ENCODE measurements around the gene NPAS2. TPM values are rescaled to one million over a fixed set of nuclear protein-coding genes. Genes with fewer than 3 reads are reported as not detected.

Gene NPAS2
- total and polyA plus RNA-seq, 2 donors, result 3.0 to 5.4 TPM

GRCh38 chr2:100895934-100896685 lies 76.2 kb downstream of the NPAS2 start:
- Histone ChIP-seq H3K27ac (ENCODE audit: low read depth in 1 of 2, low read length in 1 of 2) (no peak overlapping the region), H3K4me1 (ENCODE audit: control insufficient read depth in 2 of 2, insufficient read depth in 2 of 2, low read length in 2 of 2) (peaks cover 0 to 3% of the 10 kb centered on the region in 2 donors), H3K4me3 (ENCODE audit: low read length in 2 of 2) (no peak overlapping the region)

DNA sequence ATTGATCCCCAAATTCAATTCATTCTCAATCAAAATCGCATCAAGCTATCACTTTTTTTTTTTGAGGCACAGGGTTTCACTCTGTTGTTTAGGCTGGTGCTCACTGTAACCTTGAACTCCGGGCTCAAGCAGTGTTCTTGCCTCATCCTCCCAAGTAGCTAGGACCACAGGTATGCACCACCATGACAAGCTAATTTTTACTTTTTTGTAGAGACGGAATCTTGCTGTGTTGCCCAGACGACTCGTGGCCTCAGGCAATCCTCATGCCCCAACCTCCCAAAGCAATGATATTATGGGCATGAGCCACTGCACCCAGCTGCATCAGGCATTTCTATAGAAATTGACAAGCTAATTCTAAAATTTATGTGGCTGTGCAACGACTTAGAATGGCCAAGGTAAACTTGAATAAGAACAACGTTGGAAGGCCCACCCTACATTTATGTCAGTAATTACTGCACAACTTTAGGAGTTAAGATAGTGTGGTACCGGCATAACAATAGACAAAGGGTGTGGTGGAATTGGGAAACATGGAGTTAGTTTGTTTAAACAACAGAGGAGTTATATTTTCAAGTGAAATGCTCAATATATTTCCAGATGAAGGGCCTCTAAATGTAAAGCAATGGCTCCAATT lies 78.2 kb downstream of the NPAS2 start:
- Histone ChIP-seq H3K9me3 (ENCODE audit: control insufficient read depth in 2 of 2, insufficient read depth in 1 of 2, low read length in 1 of 2) (peaks cover 0 to 6% of the 10 kb centered on the region in 2 donors), H3K27me3 (ENCODE audit: control insufficient read depth in 2 of 2, insufficient read depth in 1 of 2, low read length in 1 of 2) (peaks cover 0 to 3% of the 10 kb centered on the region in 2 donors), H3K36me3 (ENCODE audit: control insufficient read depth in 2 of 2, insufficient read depth in 2 of 2, low read length in 1 of 2) (no peaks in the 10 kb centered on the region), H3K27ac (ENCODE audit: low read depth in 1 of 2, low read length in 1 of 2) (no peak overlapping the region), H3K4me1 (ENCODE audit: control insufficient read depth in 2 of 2, insufficient read depth in 2 of 2, low read length in 2 of 2) (peaks cover 0 to 3% of the 10 kb centered on the region in 2 donors), H3K4me3 (ENCODE audit: low read length in 2 of 2) (no peak overlapping the region)
- no peak for DNase-seq (ENCODE audit: low read depth in 6 of 9, low spot score in 9 of 9)
- WGBS, result 90% methylated on average over 8 of the region's 8 CpGs

More at GRCh38 chr2:100895934-100896685, 76.2 kb downstream of the NPAS2 start:
- WGBS, result 89% methylated on average over 3 of the region's 3 CpGs
- no peak for DNase-seq (ENCODE audit: low read depth in 6 of 9, low spot score in 9 of 9)
- H3K9me3 ChIP-seq (ENCODE audit: control insufficient read depth in 2 of 2, insufficient read depth in 1 of 2, low read length in 1 of 2), result peaks cover 0 to 6% of the 10 kb centered on the region in 2 donors
- H3K27me3 ChIP-seq (ENCODE audit: control insufficient read depth in 2 of 2, insufficient read depth in 1 of 2, low read length in 1 of 2), result no peaks in the 10 kb centered on the region
- H3K36me3 ChIP-seq (ENCODE audit: control insufficient read depth in 2 of 2, insufficient read depth in 2 of 2, low read length in 1 of 2), result no peaks in the 10 kb centered on the region

GRCh38 chr2:100900156-100900795 lies 80.3 kb downstream of the NPAS2 start:
- no peak overlapping the region for H3K27ac ChIP-seq (ENCODE audit: low read depth in 1 of 2, low read length in 1 of 2)
- WGBS, result 94% methylated on average over 5 of the region's 5 CpGs
- no peak for DNase-seq (ENCODE audit: low read depth in 6 of 9, low spot score in 9 of 9)

GRCh38 chr2:100902817-100903405 lies 83.0 kb downstream of the NPAS2 start:
- Histone ChIP-seq H3K27me3 (ENCODE audit: control insufficient read depth in 2 of 2, insufficient read depth in 1 of 2, low read length in 1 of 2) (peaks cover 0 to 3% of the 10 kb centered on the region in 2 donors), H3K9me3 (ENCODE audit: control insufficient read depth in 2 of 2, insufficient read depth in 1 of 2, low read length in 1 of 2) (no peaks in the 10 kb centered on the region), H3K27ac (ENCODE audit: low read depth in 1 of 2, low read length in 1 of 2) (no peak overlapping the region), H3K36me3 (ENCODE audit: control insufficient read depth in 2 of 2, insufficient read depth in 2 of 2, low read length in 1 of 2) (no peaks in the 10 kb centered on the region), H3K4me3 (ENCODE audit: low read length in 2 of 2) (no peak overlapping the region), H3K4me1 (ENCODE audit: control insufficient read depth in 2 of 2, insufficient read depth in 2 of 2, low read length in 2 of 2) (peaks cover 0 to 6% of the 10 kb centered on the region in 2 donors)
- no peak for DNase-seq (ENCODE audit: low read depth in 6 of 9, low spot score in 9 of 9)
- 55% methylated on average over 6 of the region's 6 CpGs for WGBS

More at GRCh38 chr2:100900156-100900795, 80.3 kb downstream of the NPAS2 start:
- Histone ChIP-seq H3K9me3 (ENCODE audit: control insufficient read depth in 2 of 2, insufficient read depth in 1 of 2, low read length in 1 of 2) (peaks cover 0 to 6% of the 10 kb centered on the region in 2 donors), H3K4me3 (ENCODE audit: low read length in 2 of 2) (no peak overlapping the region), H3K27me3 (ENCODE audit: control insufficient read depth in 2 of 2, insufficient read depth in 1 of 2, low read length in 1 of 2) (peaks cover 0 to 3% of the 10 kb centered on the region in 2 donors), H3K4me1 (ENCODE audit: control insufficient read depth in 2 of 2, insufficient read depth in 2 of 2, low read length in 2 of 2) (peaks cover 0 to 7% of the 10 kb centered on the region in 2 donors), H3K36me3 (ENCODE audit: control insufficient read depth in 2 of 2, insufficient read depth in 2 of 2, low read length in 1 of 2) (no peaks in the 10 kb centered on the region)

- WGBS, result 94% methylated on average over 17 of the region's 17 CpGs
- H3K27ac ChIP-seq (ENCODE audit: low read depth in 1 of 2, low read length in 1 of 2), result no peak overlapping the region
These were observed 83.8 kb downstream of the NPAS2 start for GRCh38 chr2:100903534-100904258.

DNA sequence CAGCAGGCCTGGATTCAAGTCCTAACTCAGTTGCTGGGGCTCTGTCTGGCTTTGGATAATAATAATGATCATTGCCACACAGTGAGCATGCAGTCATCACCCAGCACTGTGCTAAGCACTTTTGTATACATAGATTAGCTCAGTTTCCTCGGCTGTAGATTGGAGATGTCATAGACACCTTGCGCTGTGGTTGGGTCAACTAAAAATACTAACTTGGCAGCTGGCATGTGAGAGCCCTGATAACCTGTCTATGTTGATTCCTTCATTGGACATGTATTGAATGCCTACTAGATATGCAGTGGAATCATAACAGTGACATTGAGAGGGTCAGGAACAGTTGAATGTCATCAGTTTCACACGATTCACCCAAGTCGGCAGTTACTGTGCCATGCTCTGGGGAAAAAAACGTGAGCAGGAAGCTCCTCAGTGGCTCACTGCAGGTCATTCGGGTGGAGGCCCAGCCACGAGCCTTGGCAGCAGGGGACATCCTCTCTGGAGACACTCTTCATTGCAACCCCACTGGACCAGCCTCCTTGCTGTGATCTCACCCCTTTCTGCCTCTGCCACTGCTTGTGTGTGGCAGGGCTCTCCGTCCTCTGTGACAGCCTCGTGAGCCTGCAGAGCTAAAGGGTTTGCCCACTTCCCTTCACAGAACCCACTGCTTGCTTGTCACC lies 85.3 kb downstream of the NPAS2 start:
- Histone ChIP-seq H3K9me3 (ENCODE audit: control insufficient read depth in 2 of 2, insufficient read depth in 1 of 2, low read length in 1 of 2) (no peaks in the 10 kb centered on the region), H3K27ac (ENCODE audit: low read depth in 1 of 2, low read length in 1 of 2) (no peak overlapping the region), H3K4me3 (ENCODE audit: low read length in 2 of 2) (no peak overlapping the region), H3K4me1 (ENCODE audit: control insufficient read depth in 2 of 2, insufficient read depth in 2 of 2, low read length in 2 of 2) (peaks cover 0 to 10% of the 10 kb centered on the region in 2 donors), H3K36me3 (ENCODE audit: control insufficient read depth in 2 of 2, insufficient read depth in 2 of 2, low read length in 1 of 2) (no peaks in the 10 kb centered on the region), H3K27me3 (ENCODE audit: control insufficient read depth in 2 of 2, insufficient read depth in 1 of 2, low read length in 1 of 2) (peaks cover 0 to 3% of the 10 kb centered on the region in 2 donors)
- 87% methylated on average over 9 of the region's 9 CpGs for WGBS
- no peak for DNase-seq (ENCODE audit: low read depth in 6 of 9, low spot score in 9 of 9)

More at GRCh38 chr2:100903534-100904258, 83.8 kb downstream of the NPAS2 start:
- no peak for DNase-seq (ENCODE audit: low read depth in 6 of 9, low spot score in 9 of 9)
- Histone ChIP-seq H3K4me3 (ENCODE audit: low read length in 2 of 2) (no peak overlapping the region), H3K36me3 (ENCODE audit: control insufficient read depth in 2 of 2, insufficient read depth in 2 of 2, low read length in 1 of 2) (no peaks in the 10 kb centered on the region), H3K9me3 (ENCODE audit: control insufficient read depth in 2 of 2, insufficient read depth in 1 of 2, low read length in 1 of 2) (no peaks in the 10 kb centered on the region), H3K27me3 (ENCODE audit: control insufficient read depth in 2 of 2, insufficient read depth in 1 of 2, low read length in 1 of 2) (peaks cover 0 to 3% of the 10 kb centered on the region in 2 donors), H3K4me1 (ENCODE audit: control insufficient read depth in 2 of 2, insufficient read depth in 2 of 2, low read length in 2 of 2) (peaks cover 0 to 6% of the 10 kb centered on the region in 2 donors)

DNA sequence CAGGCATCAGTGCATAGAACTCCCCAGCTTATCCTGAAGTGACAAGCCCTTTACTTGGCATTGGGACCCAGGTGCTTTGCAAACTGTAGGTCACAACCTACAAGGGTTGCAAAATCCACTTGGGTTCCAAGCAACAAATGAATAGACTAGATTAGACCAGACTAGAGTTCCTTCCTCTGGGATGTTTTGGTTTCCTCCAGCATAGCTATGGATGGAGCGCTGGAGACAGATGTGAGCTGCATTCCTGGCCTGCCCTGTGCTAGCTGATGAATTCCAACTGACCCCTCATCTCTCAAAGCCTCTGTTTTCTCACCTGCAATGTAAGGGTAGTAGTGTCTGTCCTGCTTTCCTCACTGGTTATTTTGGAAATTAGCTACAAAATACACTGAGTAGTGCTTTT lies 86.2 kb downstream of the NPAS2 start:
- H3K4me3 ChIP-seq (ENCODE audit: low read length in 2 of 2), result no peak overlapping the region
- no peak overlapping the region for H3K27ac ChIP-seq (ENCODE audit: low read depth in 1 of 2, low read length in 1 of 2)
- no peaks in the 10 kb centered on the region for H3K36me3 ChIP-seq (ENCODE audit: control insufficient read depth in 2 of 2, insufficient read depth in 2 of 2, low read length in 1 of 2)
- no peaks in the 10 kb centered on the region for H3K9me3 ChIP-seq (ENCODE audit: control insufficient read depth in 2 of 2, insufficient read depth in 1 of 2, low read length in 1 of 2)
- WGBS, result 76% methylated on average over 1 of the region's 1 CpG
- peaks cover 0 to 3% of the 10 kb centered on the region in 2 donors for H3K27me3 ChIP-seq (ENCODE audit: control insufficient read depth in 2 of 2, insufficient read depth in 1 of 2, low read length in 1 of 2)
- peaks cover 0 to 10% of the 10 kb centered on the region in 2 donors for H3K4me1 ChIP-seq (ENCODE audit: control insufficient read depth in 2 of 2, insufficient read depth in 2 of 2, low read length in 2 of 2)
- no peak for DNase-seq (ENCODE audit: low read depth in 6 of 9, low spot score in 9 of 9)

- Histone ChIP-seq H3K27ac (ENCODE audit: low read depth in 1 of 2, low read length in 1 of 2) (no peak overlapping the region), H3K4me1 (ENCODE audit: control insufficient read depth in 2 of 2, insufficient read depth in 2 of 2, low read length in 2 of 2) (peaks cover 0 to 10% of the 10 kb centered on the region in 2 donors), H3K36me3 (ENCODE audit: control insufficient read depth in 2 of 2, insufficient read depth in 2 of 2, low read length in 1 of 2) (no peaks in the 10 kb centered on the region), H3K4me3 (ENCODE audit: low read length in 2 of 2) (no peak overlapping the region), H3K27me3 (ENCODE audit: control insufficient read depth in 2 of 2, insufficient read depth in 1 of 2, low read length in 1 of 2) (peaks cover 0 to 3% of the 10 kb centered on the region in 2 donors), H3K9me3 (ENCODE audit: control insufficient read depth in 2 of 2, insufficient read depth in 1 of 2, low read length in 1 of 2) (no peaks in the 10 kb centered on the region)
- DNase-seq (ENCODE audit: low read depth in 6 of 9, low spot score in 9 of 9), result no peak
- WGBS, result 94% methylated on average over 5 of the region's 5 CpGs
These were observed 86.7 kb downstream of the NPAS2 start for GRCh38 chr2:100906679-100907078.
